Mucosa of gallbladder (tissue), 1 donor: Measurements from ENCODE around the gene USP37. TPM values are rescaled to one million over a fixed set of nuclear protein-coding genes. Genes with fewer than 3 reads are reported as not detected.

Experiments
- DNase-seq: peaks from one replicate; pipeline ENCODE4 v3.0.0-alpha.2; 2020; ENCODE audit warnings: low spot score
- total RNA-seq: library from RNA; stranded (reverse); gene quantifications from one replicate; pipeline ENCODE4 v1.2.1, GENCODE V29; 2021
- donor health status: DM: no; HTN: no; CAD: no.

USP37 gene
- total RNA-seq, 1 donor from 2014 or later, result 12.0 TPM

DNA sequence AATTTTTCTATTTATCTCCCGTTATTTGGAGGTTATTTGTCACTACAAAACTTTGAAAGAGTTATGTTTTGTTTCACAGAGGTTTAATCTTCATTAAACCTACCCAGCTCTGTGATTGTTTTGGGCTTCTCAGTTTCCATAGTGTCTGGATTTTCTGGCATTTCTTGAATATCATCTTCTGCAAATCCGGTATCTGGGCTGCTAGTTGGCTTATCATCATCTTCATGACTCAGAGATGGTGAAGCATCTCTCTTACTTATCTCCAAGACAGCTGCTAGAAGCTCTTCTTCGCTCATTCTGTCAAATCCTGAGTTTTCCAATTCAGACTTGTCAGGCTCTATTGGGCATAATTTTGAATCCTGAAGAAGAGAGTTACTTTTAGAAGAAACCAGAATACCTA is 93.6 kb downstream of the USP37 start:
- DNase-seq, result no peak

DNA sequence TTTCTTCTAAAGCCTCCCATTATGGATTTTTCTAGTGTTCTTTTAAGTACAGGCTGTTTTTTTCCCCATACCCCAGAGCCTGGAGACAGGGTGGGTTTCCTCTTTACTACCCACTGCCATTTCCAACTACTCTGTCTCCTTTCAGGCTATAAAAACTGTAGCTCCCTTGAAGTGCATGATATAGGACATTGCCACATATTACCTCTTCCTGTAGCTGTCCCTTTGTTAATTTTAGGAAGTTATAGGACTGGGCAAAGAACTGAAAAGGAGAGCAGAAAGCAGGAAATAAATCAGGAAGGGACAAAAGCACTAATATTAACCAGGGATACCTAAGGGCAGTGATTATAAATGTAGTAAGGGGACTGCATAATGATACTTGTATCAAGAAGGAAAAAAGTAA is 95.2 kb downstream of the USP37 start:
- no peak for DNase-seq

DNA sequence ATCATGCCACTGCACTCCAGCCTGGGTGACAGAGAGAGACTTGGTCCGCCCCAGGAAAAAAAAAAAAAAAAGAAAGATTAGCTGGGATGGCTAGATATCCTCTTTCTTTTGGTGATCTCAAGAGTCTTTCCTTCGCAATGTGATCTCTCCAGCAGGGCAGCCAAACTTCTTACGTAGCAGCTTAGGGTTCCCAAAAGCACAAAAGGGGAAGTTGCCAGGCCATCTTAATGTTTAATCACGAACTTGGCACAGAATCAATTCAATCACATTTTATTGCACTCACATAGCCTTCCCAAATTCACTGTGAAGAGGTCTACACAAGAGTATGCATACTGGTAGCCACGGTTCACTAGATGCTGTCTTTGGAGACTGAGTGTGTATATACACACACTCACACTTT is 96.2 kb downstream of the USP37 start:
- DNase-seq, result no peak

DNA sequence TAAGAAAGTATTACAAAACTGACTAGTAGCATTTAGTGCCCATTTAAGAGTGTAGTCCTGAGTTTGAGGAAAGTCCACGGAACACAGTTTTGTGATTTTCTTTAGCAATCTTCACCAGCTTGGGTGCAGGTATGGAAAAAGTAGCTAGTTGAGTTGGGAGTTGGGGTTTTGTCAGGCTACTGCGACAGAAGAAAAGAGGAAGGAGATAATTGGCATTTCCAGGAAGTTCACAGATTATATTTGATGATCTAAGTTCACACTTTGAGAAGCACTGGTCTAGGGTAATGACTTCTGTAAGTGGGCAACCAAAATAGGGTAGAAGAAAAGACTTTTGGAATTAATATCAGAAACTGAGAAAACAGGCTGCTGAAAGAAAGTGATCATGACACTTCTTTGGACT is 97.1 kb downstream of the USP37 start:
- no peak for DNase-seq

DNA sequence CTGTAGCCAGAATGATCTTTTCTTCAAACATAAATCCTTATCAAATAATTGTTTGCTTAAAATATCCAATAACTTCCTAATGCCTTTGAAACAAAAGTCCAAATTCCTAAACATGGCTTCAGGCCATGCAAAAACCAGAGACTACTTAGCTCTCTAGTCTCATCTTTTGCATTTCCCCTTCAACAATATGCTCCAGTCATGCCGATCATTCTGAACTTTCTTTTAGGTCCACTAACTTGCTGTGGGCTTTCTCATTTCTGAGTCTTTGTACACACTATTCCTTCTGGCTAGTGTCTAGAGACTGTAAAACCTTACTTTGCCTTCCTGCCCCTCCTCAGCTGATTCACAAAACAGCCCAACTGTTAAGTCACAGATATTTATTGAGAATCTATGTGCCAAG is 97.7 kb downstream of the USP37 start:
- no peak for DNase-seq

DNA sequence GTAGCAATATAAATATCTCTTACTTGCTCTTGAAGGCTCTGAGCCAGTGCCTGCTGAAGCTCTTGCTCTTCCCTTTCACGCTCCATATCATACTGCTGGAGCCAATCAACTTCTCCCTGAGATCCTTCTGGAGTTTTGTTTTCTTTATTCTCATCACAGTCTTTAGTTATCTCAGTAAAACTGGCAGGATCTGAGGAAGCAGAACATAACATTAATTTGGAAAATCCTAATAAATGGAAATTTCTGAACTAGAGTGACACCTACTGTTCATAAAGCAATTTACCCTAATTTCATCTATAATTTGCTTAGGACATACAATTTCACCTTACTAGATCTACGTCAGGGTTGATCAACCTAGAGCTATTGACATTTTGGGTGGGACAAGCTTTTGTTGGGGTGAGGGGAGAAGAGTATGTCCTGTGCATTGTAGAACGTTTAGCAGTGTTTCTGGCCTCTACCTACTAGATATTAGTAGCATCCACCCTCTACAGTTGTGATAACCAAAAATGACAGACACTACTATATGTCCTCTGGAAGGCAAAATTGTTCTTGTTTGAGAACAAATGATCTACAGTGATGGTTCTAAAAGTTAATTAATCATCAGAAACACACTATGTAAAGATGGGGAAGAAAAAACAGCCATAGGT is 102.0 kb downstream of the USP37 start:
- no peak for DNase-seq

DNA sequence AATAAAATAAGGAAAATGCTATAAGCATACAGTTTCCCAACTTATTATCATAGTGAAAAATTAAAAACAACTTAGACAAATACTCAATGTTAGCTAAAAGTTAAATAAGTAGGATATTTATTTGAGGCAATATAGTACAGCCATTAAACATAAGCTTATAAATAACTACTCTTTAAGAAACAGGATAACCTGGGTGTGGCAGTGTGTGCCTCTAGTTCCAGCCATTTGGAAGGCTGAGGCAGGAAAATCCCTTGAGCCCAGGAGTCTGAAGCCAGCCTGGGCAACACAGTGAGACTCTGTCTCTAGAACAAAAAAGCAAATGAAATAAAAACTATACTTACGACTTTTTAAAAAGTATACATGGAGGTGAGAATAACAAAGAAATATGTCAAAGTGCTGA is 109.6 kb downstream of the USP37 start:
- DNase-seq, result no peak

DNA sequence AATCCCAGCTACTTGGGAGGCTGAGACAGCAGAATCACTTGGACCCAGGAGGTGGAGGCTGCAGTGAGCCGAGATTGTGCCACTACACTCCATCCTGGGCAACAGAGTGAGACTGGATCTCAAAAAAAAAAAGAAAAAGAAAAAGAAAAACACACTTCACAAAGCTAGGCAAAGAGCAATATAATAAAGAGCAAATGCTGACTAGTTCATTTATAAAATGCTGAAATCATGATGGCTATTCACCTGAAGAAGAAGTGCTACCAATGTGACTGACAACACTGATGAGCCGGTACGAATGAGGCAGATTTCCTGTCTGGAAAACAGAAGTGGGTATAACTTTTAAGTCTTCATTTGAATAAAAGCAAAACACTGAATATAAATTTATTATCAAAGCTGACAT is 111.3 kb downstream of the USP37 start:
- DNase-seq, result no peak

DNA sequence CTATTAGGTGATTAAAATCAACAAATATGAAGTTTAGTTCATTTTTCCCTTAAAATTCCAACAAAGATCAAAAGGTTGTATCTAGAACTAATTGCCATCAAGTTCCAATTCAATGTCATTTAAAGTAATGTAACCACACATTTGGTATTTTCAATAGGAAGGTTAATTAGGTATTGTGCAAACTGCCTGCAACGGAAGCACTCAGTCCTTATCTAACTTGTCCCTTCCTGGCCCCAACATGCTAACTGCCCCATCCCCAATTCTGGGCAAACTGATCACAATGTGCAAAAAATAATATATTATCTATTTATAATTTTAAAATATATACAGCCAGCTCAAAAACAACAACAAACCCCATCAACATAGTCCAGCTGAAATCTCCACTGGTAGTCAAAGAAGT is 116.1 kb downstream of the USP37 start:
- no peak for DNase-seq

DNA sequence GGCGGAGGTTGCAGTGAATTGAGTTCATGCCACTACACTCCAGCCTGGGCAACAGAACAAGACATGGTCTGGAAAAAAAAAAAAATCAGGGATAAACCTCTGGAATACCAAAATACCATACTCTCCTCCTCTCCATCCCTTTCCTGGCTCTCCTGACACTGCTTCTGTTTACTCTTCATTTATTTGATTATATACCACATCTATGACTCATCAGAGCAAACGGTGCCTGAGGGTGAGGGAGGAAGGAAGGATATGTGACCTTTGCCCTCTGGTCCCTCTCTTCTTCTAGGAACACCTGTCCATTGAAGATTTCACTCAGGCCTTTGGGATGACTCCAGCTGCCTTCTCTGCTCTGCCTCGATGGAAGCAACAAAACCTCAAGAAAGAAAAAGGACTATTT is 119.2 kb downstream of the USP37 start:
- peak; percentile 36 for DNase-seq

DNA sequence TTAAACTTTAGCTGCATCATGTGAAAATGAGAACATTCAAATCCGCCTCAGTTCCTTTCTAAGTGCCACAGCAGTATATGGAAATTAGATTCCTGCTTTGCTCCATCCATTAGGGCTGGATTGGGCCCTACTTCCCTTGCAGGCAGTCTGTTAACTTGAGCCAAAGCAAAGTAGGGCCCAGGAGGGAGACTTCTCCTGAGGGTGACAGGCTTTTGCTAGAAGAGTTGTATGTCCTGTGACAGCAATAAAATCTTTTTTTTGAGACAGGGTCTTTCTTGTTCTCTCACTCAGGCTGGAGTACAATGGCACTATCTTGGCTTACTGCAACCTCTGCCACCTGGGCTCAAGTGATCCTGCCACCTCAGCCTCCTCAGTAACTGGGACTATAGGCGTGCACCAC is 121.1 kb downstream of the USP37 start:
- no peak for DNase-seq

DNA sequence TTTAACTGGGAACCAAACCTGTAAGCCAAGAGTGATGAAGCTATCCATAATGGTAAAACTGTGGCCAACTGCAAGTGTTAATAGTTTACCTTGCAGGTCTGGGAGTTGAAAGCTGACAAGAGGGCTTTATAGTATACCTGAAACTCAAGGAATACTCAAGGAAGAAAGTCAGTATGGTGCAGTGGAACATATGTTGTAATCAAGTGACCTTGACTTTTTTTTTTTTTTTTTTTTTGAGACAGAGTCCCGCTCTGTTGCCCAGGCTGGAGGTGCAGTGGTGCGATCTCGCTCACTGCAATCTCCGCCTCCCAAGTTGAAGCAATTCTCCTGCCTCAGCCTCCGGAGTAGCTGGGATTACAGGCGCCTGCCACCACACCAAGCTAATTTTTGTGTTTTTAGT is 121.6 kb downstream of the USP37 start:
- no peak for DNase-seq

DNA sequence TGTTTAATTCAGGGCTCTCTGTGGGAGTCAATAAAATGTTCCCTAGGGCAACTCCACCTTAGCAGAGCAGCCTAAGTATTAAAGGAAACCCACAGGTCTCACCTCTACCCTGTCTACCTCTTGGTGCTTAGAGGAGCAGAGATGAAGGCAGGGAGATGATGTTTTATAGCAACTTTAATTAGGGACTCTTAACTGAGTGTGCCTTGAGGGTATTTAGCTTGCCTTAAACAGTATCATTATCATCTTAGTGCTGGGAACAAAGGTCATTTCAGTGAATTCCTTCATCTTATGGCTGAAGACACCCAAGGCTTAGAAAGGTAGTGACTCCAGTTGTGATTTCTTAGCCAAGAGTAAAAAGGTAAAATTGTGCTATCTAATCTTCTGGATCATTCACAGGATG is 122.5 kb downstream of the USP37 start:
- no peak for DNase-seq

DNA sequence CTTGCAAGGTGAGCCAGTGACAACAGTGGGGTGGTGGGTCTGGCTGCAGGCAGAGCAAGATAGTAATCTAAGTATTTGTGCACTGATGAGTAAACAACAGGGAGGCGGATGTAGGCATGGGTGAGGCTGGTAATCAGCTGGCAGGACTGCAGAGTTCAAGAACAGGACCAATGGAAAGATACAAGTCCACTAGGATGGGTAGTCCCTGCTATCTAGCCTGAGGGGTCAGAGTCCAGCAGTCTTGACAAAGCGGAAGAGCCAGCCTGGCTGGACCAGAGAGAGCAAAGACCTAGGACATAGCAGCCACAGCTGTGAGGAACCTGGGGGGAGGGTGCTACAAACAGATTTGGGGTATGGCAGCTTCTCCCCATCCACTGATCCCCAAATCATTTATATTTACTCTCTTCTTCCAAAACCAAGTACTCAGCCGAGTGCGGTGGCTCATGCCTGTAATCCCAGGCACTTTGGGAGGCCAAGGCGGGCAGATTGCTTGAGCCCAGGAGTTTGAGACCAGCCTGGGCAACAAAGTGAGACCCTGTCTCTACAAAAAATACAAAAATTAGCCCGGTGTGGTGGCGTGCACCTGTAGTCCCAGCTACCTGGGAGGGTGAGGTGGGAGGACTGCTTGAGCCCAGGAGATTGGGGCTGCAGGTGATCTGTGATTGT is 123.3 kb downstream of the USP37 start:
- peak; percentile 87 for DNase-seq

DNA sequence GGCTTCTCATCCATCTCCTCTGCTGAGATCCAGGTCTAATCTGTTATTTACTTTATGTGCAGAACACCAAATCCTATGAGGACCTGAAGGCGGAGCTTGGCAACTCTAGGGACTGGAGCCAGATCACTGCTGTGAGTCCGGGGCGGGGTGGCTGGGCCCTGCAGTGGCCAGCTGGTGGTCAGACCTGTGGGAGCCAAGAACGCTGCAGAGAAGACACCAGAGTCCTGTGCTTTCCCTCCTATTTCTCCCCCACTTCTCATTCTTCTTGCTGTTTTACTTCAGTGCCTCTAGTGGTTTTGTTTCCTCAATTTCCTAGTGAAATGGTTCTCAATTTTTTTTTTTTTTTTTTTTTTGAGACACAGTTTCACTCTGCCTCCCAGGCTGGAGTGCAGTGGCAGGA is 129.6 kb downstream of the USP37 start:
- peak; percentile 30 for DNase-seq

DNA sequence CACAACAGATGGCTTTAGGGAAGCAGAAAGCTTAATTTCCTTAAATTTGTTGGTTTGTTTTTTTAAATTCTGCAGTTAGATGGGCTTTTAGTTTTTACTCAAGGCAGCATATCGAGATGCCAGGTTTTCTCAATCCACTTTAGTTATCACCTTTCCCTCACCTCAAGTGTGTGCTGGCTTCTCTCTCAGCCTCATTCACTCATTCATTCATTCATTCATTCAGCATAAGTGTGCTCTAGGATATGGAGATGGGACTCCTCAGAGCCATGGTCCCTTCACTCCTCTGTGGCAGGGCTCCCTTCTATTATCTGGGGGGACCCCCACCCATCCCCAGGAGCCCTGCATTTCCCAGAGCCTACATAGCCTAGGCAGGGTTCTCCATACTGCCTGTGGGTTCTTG is 130.2 kb downstream of the USP37 start:
- DNase-seq, result no peak

DNA sequence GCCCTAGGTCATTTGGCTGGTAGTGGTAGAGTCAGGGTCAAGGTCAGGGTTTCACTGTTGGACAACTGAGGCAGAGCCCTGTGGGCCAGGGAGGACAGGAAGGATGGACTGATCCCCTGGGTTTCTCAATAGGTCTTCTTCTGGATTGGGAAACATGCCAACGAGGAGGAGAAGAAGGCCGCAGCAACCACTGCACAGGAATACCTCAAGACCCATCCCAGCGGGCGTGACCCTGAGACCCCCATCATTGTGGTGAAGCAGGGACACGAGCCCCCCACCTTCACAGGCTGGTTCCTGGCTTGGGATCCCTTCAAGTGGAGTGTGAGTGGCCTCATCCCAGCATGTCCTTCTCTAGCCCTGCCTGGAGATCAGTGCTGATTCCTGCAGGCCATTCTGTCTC is 131.2 kb downstream of the USP37 start:
- no peak for DNase-seq

DNA sequence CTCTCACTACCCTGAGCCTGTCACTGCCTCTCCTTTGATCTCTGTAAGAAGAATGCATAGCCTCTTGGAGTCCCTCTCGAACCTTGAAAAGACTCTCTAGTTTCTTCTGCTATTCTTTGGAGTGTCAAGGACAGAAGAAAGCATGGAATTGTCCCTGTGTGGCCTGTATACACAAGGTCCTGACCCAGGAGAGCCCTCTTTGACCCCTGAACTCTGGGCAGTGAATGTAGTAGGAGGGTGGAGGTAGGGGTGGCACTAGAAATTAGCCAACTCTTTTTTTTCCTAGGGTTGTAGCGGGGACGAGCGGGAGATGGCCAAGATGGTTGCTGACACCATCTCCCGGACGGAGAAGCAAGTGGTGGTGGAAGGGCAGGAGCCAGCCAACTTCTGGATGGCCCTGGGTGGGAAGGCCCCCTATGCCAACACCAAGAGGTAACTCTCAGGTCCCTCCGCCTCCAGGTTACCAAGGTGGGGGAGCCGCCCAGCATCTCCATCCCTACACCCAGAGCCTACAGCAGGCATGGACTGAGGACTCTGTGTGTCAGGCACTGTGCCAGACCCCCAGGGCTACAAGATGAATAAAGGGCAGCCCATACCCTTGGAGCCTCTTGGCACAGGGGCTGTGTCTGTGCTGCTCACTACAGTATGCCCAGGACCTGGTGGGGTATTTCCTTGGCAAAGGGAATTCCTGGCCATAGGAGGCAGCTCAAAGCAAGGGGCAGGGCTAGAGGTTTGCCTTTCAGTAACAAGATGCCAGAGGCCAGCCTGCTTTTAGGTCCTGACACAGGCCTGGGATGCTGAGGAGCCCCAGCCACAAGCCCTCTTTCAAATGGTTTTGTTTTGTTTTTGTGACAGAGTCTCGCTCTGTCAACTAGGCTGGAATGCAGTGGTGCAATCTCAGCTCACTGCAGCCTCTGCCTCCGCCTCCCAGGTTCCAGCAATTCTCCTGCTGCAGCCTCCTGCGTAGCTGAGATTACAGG is 132.9 kb downstream of the USP37 start:
- DNase-seq, result no peak

DNA sequence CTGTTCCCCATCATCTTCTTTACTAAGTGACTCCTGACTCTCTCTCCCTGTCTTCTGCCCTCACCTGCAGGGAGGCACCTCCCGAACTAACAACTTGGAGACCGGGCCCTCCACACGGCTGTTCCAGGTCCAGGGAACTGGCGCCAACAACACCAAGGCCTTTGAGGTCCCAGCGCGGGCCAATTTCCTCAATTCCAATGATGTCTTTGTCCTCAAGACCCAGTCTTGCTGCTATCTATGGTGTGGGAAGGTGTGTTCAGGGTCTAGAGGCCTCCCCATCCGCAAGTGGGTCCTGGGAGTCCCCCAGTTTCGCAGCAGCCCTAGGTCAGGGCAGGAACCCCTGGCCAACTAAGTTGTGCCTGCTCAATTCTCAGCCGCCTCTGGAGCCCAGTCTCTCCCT is 133.7 kb downstream of the USP37 start:
- DNase-seq, result no peak

DNA sequence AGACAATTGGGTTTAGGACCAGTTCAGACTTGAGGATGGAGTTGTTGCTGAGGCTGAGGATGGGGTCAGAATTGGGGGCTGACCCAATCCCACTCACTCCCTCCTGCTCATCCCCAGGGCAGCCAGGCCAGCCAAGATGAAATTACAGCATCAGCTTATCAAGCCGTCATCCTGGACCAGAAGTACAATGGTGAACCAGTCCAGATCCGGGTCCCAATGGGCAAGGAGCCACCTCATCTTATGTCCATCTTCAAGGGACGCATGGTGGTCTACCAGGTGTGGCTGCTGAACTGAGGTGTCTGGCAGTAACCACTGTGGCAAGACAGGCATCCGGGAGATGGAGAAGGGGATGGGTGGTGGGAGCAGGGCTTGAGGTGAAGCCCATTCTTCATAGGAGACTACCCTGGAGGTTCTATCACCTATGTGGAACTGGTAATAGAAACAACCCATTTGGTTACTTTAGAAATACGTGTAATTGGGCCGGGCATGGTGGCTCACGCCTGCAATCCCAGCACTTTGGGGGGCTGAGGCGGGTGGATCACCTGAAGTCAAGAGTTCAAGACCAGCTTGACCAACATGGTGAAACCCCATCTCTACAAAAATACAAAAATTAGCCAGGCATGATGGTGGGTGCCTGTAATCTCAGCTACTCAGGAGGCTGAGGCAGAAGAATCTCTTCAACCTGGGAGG is 135.3 kb downstream of the USP37 start:
- no peak for DNase-seq

DNA sequence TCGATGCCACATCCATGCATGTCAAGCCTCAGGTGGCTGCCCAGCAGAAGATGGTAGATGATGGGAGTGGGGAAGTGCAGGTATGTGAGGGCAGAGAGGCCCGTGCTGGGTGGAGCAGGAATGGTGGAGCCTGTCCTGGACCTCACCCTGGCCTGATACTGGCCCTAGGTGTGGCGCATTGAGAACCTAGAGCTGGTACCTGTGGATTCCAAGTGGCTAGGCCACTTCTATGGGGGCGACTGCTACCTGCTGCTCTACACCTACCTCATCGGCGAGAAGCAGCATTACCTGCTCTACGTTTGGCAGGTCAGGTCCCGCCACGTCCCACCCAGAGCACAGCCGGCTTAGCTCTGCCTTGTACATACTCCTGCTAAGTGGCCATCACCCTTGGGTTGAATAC is 136.3 kb downstream of the USP37 start:
- DNase-seq, result no peak

DNA sequence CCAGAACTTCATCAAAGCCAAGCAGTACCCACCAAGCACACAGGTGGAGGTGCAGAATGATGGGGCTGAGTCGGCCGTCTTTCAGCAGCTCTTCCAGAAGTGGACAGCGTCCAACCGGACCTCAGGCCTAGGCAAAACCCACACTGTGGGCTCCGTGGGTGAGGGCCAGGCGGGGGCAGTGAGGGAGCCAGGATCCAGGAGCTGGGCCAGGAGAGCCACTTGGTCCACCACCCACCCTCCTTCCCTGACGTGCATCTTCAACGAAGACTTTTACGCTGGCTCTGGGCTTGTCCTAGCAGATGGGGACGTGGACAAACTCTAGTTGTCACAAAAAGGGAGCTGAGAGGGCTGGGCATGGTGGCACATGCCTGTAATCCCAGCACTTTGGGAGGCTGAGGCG is 137.4 kb downstream of the USP37 start:
- no peak for DNase-seq
